Putamen (tissue), 1 donor: ENCODE results near the gene TPTE2.
"Not testable (repeated sequence)": the region's sequence is repeated elsewhere in the genome, so short reads cannot be mapped to it uniquely, and the experiment has no call there.

Source experiments
- DNase-seq: peaks from one replicate; pipeline ENCODE4 v3.0.0-alpha.2; 2016; ENCODE audit warnings: low spot score

The TPTE2 gene

DNA sequence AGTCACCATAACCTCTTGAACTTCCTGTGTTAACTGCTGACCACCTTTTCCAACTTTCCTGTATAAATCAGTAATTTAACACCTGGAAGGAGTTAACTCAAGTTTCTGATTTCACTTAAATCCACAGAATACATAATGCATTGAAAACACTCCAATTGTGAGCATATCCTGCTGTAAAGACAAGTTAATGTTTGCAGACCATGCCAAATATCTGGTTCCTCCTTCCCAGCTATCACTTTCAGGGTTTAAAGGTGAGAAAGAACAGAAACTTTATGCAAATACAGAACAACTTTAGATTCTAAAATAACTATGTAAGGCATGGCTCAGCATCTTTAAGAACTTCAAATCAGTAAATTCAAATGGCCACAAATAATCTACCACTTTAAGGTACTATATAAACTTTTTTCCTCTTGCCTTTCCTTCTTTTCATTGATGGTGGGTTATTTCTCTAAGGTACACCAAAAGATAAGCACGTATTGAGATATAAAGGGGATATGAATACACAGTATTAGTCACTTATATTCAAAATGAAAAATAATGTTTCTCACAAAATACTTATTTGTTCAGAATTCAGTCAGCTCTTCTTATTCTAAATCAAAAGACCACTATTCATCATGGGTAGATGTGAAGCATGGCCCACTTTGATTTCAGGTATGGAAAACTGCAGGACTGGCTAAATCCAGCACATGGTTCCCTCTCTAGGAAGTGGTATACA lies 6.6 kb upstream of the TPTE2 start:
- no peak for DNase-seq

DNA sequence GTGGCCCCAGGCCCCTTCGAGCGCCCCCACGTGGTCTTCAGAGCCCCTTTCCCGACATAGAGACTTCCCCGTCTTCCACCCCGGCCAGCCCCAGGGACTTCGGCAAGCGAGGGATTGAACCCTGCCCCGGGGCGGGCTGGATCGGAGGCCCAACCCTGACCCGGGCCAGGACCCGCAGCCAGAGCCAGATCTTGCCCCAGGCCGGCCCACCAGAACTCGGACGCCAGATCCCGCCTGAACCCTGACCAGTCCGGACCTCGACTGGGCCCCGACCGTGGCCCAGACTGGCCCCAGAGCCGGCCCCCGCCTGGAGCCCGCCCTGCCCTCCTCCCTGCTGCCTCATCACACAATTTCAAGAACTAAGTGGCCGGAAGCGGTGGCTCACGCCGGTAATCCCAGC lies 253 bp upstream of the TPTE2 start:
- no peak for DNase-seq

DNA sequence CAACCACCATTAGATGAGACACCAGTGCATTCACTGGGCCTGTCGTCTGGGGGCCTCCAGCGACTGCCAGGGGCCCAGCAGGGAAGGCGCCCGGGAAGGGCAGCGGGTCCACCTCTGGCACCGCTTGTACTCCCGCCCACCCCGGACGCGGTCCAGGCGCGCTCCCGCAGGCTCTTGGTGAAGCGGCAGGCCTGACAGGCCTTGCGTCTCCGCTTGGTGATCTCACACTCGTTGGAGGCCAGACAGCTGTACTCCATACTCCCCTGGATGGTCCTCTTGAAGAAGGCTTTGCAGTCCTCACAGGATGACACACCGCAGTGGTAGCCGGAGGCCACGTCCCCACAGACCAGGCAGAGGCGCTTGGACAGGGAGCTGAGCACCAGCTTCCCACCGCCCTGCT lies 660 bp downstream of the TPTE2 start:
- not testable (repeated sequence) for DNase-seq

DNA sequence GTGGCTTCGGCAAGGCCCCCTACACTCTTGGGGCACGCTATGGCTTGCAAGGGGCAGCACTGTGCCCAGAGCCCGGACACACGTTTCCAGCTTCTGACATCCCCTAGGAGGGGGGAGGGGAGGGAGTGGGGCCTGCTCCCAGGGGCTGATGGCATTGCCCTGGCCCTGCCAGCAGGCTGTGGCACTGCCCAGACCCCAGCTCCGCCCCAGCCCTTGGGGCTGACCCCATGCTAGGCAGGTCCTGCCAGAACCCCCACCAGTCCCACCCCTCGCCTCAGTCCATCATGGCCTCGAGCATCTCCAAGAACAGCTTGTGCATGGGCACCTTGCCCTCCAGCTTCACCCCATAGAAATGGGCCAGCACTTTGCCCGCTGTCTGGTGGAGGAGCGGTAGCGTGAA lies 1.6 kb downstream of the TPTE2 start:
- DNase-seq, result not testable (repeated sequence)

GRCh38 chr13:19557287-19557686 lies 4.0 kb downstream of the TPTE2 start:
- not testable (repeated sequence) for DNase-seq

- not testable (repeated sequence) for DNase-seq
These were observed 12.1 kb downstream of the TPTE2 start for GRCh38 chr13:19549245-19549644.

DNA sequence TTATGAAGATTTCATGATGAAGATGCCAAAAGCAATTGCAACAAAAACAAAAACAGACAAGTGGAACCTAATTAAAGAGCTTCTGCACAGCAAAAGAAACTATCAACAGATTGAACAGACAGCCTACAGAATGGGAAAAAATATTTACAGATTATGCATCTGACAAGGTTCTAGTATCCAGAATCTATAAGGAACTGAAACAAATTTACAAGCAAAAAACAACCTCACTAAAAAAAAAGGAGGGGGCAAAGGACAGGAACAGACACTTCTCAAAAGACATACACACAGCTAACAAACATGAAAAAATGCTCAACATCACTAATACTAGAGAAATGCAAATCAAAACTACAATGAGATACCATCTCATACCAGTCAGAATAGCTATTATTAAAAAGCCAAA lies 35.7 kb downstream of the TPTE2 start:
- not testable (repeated sequence) for DNase-seq

DNA sequence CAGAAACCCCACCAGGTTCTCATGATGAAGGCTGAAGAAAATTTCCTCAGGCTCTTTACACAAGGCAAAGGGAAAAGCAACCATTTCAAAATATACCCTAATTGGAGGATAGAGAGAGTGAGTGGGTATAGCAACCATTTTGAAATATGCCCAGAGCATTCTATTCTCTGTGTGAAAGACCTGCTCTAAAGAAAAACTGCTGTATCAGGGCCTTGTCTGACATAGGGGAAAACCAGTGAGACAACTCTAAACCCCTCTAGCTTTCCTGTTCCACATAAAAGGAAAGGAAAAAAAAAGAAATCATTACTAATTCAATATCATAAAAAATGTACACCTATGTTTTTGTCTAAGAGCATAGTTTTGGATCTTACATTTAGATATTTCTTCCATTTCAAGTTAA lies 42.3 kb downstream of the TPTE2 start:
- DNase-seq, result no peak

DNA sequence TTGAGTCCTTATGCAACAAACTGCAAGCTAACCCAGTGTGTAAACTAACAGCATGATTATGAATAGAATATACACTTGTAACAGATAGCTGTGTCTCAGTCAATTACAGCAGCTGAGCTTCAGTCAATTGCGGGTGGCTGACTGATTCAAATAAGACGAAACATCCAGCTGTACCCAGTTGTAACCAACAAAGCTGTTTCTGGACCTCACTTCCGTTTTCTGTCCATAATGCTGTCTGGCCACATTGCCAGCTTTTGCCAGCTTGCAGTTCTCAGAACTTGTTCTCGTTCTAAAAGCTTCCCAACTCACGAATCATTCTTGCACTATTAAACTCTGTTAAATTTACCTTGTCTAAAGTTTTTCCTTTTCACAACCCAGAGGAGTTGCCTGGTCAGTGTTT lies 53.7 kb downstream of the TPTE2 start:
- DNase-seq, result not testable (repeated sequence)

GRCh38 chr13:19460126-19460525 lies 101.2 kb downstream of the TPTE2 start:
- not testable (repeated sequence) for DNase-seq

DNA sequence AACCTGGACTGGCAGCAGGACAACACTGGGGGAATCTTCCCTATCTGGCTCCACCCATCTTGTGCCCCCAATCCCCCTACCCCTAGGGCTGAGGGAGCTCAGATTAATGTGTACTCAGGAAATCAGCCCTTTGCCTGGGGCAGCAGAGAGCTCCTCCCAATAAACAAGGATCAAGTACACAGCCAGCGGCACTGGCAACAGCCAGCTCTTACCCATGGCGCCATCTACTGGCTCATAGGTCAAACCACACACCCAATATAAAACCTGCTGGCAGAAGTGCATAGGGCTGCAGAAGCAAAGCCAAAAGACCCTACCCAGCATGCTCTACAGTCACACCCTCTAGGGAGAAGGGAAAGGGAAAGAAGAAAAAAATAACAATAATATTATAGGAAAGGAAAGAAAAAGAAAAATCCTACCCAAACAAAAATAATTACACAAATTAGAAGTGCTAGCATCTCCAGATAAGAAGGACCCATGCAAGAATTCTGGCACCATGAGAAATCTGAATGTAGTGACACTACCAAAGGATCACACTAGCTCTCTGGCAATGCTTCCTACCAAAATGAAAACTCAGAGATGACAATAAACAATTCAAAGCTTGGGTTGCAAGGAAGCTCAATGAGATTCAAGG lies 122.2 kb downstream of the TPTE2 start:
- not testable (repeated sequence) for DNase-seq

DNA sequence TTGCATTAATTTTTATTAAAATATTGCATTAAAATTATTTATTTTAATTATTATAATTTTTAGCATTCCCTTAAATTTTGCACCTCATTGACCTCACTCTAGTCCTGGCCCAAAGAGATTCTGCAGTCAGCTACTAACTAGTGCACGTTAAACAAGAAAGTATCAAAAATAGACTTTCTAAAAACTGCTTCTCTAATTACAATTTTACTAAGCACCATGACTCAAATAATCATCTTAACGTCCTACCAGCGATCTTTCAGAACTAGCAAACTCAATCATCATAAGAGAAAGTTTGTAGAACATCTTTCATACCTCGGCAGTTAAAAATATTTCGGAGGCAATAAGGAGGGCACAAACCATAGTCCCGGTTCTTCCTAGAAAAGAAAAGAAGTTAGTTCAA lies 123.6 kb downstream of the TPTE2 start:
- not testable (repeated sequence) for DNase-seq

GRCh38 chr13:19422236-19422635 lies 139.1 kb downstream of the TPTE2 start:
- DNase-seq, result not testable (repeated sequence)

DNA sequence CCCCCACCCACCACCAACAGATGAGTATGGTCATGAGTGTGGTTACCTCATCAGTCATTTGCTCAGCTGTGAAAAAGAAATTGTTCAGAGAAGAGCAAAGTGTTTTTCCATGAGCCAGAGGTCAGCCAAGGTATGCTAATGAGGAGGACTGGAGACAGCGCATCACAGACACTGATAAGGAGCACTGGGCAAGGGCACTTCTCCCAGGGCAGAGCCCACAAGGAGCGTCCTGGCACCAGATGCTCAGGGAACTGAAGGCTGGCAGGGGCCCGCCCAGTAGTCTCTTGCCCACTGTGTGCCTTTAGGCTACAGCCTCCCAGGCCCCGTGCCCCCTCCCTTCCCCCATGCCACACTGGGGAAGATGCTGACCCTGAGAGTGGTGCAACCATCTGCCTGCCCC lies 148.8 kb downstream of the TPTE2 start:
- DNase-seq, result not testable (repeated sequence)

GRCh38 chr13:19382746-19383511 lies 178.4 kb downstream of the TPTE2 start:
- not testable (repeated sequence) for DNase-seq

- DNase-seq, result no peak
These were observed 179.2 kb downstream of the TPTE2 start for GRCh38 chr13:19382111-19382510.
